NCI-H524 treated with DMSO at 0.1 percent for 48 hours (cell line): Measurements from ENCODE around the gene C11orf16.
"Not testable (repeated sequence)": the region's sequence is repeated elsewhere in the genome, so short reads cannot be mapped to it uniquely, and the experiment has no call there.

ENCODE experiments used
- DNase-seq: peaks from one replicate; lab custom pipeline; 2025; lab: John Stamatoyannopoulos, UW

The C11orf16 gene

GRCh38 chr11:8886322-8886721, 46.4 kb downstream of the C11orf16 start:
- DNase-seq = no peak

GRCh38 chr11:8881585-8881984, 51.2 kb downstream of the C11orf16 start:
- DNase-seq = not testable (repeated sequence)

- no peak for DNase-seq
Observed at GRCh38 chr11:8878771-8879170, 54.0 kb downstream of the C11orf16 start.

GRCh38 chr11:8873741-8874405, 58.9 kb downstream of the C11orf16 start:
- no peak for DNase-seq

- no peak for DNase-seq
Observed at GRCh38 chr11:8871962-8872361, 60.8 kb downstream of the C11orf16 start.

DNA sequence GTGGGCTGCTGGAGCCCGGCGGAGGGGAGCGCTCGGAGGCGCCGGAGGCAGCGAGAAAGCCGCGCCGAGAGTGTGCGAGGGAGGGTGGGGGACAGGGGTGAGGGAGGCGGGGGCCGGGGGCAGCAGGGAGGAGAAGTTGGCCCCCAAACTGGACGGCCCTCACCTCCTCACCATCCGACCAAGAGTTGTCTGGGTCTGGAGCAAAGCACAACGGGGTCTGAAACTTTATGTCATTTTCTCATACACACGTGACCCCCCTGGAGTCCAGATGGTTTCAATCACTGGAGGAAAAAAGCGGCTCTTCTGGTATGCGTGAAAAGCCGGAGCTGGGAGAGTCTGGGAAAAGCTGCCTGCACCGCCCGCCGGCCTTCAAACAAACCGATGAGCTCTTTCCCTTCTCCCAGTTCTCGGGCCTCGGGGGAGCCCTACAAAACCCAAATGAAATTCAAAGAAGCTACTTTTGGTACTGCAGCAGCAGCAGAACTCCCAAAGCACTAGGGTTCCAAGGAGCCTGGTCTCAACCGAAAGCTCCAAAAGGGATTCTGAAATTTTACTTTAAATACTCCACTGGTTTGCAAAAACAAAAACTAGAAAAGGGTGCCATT, 61.5 kb downstream of the C11orf16 start:
- DNase-seq = peak; percentile 39

GRCh38 chr11:8870411-8871170, 62.2 kb downstream of the C11orf16 start:
- DNase-seq = peak; percentile 12
